Activated effector memory CD4-positive, alpha-beta T cell treated with anti-CD3 and anti-CD28 coated beads, Interleukin-2, amount 50 U/mL, for 16 hours (primary cell): ENCODE results near the gene PRSS12.

ENCODE experiments used
- DNase-seq: peaks from one replicate; pipeline ENCODE4 v3.0.0-alpha.2; 2020

PRSS12 gene

DNA sequence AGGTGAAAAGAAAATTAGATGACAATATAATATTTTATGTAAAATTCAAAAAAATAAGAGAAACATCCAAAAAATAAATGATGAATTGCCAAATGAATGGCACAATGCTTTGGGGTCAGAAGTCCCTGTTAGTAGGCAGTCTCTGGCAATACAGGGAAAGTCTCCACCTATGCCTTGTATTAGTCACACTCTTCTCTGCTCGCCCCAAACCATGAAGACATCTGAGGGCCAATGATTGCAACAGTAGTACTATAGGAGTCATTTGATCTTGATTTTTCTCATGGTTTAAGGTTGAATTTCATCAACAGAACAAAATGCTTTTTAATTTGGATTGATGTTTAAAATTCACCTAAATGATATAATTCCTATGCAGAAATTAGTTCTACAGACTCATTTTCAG, 3.9 kb upstream of the PRSS12 start:
- no peak for DNase-seq

DNA sequence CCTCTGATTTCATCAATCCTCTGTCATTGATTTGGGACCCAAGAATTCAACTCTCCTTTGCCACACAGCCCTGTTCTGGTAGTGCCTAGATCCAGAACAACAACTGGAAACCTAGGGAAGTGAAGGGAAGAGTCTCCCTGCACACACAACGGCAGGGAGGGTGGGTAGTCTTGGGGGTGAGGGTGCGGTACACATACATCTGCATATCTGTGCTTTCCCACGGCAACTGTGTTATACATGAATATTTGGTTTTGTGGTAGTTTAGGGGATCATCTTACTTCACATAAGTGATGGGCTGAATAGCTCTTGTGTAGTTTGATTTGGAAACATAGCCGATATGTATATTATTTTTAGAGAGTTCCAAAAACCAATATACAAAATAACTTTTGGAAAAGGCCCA, 3.3 kb upstream of the PRSS12 start:
- no peak for DNase-seq

DNA sequence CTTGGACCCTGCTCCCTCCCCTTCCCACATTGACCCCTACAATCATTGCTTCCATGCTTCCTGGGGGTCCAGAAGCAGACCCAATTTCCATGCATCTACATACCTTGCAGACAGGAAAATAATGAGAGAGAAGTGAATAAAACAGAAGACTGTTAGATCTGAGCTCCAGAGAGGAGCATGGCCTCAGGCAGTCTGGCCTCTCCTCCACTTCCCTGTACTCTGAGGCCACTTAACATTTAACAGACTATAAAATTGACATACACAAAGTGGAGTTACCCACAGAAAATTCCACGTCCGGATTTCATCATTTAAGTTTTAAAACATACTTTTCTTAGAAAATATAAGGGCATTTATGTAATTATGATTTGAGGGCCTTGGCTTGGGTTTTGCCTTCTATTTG, 2.1 kb upstream of the PRSS12 start:
- DNase-seq = no peak

DNA sequence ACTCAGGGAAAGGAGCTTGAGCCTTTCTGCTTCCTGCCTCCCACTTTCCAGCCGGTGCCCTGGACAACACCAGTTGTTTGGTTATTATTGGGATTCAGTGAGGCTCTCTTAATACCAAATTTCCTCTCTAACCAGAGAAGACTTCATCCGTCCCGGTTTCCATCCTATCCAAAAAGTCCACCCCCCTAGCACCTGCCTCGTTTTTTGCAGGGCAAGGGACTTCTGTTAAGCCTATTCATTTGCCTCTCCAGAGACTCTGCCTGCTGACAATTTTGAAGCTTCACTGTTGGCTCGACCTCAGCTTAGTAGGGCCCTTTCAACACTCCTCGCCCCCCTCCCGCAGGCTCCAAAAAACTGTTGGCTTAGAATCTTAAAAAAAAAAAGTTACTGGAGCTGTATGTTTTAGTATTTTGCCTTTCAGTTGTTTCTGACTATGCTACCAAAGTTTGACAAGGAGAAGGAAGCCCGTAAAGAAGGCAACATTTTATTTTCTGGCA, 779 bp upstream of the PRSS12 start:
- no peak for DNase-seq

DNA sequence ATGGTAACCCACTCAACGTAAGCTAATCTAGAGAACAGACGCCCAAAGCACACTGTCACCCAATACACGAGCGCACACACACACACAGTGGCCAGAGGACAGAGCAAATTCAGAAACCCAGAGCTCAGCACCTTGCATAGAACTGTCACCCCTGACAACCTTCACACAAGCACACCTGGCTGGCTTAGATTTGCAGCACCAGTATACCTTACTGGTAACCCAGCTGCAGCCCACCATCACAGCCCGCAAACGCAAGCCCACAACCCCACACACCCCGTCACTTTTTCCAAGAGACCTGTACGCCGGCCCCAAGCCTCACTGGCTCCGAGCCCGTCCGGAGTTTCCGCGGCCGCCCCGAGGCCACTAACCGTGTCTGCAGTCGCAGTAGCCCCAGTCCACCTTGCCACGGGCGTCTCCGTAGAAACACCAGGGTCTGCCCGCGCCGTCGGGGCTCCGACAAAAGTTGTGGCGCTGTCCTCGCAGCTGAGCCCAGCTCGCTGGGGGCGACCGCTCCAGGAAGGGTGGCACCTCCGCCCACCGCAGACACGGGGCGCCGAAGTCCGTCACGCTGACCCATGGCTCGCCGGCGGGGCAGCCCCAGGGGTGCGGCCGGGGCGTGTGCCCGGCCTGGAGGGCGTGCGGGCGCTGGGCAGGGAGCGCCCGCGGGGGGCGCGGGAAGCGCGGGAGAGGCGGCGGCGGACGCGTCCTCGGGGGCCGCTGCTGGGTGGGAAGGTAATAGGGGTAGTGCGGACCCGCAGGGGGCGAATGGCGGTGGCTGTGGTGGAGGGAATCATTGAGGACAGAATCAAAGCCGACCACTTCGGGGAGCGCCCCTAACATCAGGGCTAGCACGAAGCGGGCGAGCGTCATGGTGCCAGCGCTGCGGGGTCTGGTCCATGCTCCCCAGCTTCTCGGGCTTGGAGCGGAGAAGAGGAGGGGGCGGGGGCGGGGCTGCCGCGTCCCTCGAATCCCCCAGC, 664 bp downstream of the PRSS12 start:
- no peak for DNase-seq

DNA sequence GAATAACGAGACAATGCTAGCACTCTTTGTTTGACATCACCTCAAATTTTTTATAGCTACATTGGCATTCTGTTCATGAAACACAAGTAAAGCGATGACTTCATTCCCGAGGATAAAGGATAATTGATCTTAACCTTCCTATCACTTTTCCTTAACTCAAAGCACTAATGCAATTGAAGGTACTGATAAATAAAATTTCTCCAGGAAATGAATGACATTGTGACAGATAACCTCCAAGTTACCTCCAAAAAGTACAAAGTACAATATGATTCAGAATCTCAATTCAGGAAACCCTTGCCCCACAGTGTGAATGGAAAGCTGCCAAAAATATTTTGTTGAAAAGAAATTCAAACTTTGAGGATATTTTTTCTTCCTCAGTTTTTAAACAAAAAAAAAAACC, 1.8 kb downstream of the PRSS12 start:
- no peak for DNase-seq

DNA sequence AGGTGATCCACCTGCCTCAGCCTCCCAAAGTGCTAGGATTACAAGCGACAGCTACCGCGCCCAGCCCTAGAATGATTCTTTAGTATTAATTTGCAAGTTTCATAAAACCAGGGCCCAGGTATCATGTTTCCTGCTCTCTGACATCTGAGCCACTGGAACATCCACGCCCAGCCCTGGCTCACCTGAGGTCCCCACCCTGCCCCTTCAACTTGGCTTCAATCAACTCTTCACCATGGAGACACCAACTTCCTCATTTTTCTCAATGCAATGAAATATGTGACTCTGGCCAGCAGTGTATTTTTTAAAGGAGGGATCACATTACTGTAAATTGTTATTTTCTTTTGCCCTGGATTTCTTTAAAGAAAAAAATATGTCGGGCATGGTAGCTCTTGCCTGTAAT, 3.9 kb downstream of the PRSS12 start:
- DNase-seq = no peak

DNA sequence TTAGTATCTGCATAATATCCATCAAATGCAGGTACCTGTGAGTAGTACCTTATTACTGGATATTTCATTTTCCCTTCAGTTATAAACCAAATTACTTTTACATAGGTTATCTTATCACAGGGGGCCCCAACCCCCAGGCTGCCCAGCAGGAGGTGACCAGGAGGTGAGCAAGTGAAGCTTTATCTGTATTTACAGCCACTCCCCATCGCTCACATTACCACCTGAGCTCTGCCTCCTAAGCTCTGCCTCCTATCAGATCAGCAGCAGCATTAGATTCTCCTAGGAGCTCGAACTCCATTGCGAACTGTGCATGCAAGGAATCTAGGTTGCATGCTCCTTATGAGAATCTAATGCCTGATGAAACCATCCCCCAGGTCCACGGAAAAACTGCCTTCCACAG, 6.3 kb downstream of the PRSS12 start:
- DNase-seq = no peak

DNA sequence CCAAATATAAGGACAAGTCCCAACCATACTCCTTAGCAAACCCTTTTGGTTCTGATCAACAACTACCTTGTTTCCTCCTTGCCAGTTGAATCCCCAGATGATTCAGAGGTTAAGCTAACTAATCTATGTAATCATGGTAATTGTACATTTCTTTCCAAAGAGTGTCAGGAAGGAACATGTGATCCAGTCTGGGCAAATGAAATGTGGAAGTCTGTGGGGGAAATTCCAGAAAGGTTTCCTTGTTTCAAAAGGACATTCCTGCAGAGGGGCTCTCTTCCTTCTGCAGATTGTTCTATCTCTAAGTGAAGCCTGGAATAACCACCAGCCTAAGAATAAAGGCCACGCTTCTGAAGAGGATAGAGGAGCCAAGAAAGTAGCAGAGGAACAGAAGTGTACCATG, 7.0 kb downstream of the PRSS12 start:
- DNase-seq = no peak

DNA sequence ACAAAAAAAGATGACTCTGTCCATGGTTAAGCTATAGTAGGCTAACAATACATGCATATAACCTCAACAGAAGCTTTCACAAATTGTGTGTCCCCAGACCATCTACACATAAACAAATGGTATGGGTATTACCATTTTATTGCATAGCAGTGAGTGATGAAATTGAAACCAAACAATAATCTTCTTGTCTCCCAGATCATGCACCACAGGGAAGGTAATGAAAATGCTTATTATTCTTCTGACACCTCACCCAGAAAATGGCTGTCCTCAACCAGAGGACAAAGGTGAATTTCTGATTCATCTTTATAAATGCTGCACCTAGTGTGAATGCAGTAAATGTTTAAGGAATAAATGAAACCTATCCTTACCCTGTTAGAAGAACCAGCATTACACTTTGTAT, 8.0 kb downstream of the PRSS12 start:
- no peak for DNase-seq

DNA sequence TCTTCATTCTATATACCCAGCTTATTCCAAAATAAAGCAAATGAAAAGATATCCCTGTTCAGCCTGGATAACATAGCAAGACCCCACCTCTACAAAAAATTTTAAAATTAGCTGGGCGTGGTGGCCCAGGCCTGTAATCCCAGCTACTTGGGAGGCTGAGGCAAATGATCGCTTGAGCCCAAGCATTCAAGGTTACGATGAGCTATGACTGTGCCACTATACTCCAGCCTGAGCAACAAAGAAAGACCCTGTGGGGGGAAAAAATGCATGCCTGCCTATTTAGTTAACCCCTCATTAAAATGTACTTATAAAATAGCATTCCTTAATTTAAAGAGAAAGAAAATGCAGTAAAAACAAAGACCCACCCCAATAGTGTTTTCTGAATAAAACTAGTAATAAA, 9.3 kb downstream of the PRSS12 start:
- DNase-seq = no peak

DNA sequence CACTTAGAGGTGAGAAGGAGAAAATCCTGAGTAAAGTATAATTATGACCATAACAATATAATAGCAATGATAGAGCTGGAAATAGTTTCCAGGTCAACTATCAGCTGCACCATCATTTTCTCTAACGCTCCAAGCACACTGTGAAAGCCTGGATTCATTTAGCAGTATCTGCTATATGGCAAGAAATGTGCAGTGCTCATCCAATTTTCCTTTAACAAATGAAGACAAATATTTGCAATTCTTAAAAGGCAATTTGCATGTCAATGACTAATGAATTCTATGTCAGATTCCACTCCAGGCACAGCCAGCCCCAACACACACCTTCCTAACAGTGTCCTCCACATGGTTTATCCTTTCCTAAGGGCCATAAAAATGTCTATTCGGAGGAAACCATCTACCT, 12.7 kb downstream of the PRSS12 start:
- DNase-seq = no peak

DNA sequence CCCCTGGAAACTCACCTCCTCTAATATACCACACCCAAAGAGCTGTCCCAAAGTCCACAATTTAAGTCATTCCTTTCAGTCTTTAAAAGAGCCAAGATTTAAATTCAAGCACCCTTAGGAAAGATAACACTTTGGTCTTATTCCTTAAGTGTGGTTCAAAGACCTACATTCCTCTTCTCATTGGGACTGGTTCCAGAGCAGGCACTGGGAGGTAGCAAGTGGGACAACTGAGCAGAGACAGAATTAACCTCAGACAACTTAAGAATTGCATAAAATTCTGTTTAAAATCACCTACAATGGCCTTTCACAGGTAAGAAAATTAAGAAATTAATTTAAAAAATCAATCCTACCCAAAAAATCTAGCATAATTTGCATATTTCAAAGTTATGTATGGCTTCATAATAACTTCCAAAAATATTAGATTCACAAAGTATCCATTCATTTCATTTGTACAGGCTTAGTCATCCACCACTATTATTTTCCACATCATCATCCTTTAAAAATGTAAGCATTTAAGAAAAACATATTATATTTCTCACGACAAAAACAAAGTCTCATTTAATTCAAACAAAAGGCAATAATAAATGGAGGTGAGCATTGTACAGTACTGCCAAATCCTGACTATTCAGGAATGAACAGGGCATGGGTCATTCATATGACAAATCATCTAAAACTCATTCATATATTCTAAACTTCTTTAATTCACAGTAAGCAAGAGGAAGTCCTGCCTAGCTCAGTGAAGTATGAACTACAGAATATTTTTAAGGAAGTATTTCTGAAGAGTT, 13.6 kb downstream of the PRSS12 start:
- DNase-seq = no peak

DNA sequence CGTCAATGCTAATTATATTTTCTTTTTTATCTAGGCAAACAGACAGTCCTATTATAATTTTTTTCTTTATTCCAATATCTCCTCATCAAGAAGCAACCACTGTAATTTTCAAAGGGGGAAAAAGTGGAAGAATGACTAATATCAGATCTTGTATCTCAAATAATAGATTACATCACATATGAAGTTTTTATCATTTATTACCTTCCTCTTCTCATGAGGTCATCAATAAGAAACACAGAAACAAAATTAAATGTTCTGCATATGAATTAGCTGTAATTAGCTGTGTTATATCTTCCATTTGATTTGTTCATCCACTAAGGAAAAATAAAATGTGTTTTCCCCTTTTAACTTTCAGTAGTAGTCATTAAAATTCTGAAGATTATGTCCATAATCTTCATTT, 14.3 kb downstream of the PRSS12 start:
- no peak for DNase-seq

DNA sequence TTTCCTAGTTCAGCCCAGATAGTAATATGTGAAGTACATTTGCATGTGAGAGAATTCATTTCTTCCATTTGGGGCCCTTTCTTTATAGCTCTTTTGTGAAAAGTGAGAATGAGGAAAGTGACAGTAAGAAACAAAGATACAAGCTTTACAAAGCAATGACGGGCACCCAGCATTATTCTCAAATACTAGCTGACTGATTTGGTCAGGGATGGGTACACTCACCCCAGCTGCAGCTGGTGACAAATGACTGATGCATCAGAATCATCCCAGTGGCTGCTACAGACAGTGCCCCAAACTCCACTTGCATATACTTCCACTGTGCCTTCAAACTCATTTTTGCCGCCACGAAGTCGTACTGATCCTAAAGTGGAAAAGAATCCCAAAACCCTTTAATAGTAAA, 14.8 kb downstream of the PRSS12 start:
- no peak for DNase-seq

DNA sequence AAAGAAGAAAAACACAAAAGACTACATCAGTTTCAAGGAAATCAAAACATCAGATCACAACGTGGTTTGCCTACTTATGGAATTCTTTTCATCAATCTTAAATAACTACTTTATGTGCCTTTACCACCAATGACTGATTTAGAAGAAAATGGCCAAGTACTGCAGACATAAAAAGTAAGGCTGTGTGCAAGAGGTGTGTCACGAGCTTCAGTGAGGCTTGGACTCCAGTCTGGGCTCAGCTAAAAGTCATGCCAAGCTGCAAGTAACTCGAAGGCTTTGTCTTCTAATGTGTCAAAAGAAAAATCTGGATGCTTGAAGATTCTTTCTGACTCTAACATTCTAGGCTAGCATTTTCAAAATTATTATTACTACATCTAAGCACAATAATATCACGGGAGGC, 17.0 kb downstream of the PRSS12 start:
- DNase-seq = no peak

DNA sequence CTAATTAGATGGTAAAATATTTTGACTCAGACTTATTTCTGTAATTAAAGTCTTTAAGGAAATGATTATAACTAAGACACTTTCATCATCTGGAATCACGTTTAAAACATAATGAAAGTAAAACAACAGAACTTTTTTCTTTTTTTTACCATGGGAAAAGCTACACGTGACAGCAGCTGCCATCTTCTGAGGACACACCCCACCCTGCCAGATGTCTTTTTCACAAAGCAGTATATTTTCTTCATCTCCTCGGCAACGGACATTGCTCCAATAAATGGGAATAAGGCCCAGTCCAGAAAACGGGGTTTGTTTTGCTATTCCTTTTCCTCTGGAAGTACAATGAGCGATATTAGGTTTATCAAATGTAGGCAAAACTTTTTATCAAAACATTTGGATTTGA, 17.5 kb downstream of the PRSS12 start:
- no peak for DNase-seq

DNA sequence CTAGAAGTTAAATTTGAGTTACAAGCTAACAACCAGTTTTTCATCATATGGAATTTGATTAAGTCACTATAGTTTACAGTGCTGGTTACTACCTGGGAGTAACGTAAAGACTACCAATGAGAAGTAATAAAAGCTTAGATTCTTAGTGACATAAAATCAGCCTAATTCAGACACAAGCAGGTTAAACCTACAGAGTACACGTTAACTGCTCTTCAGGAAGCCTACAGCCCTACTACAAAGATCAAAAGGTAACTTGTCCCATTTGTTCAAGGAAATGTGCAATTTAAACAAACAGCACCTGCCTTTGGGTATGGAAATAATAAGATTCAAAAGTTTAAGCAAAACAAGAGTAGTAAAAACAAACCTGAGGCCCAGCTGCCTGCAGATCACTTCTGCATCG, 21.5 kb downstream of the PRSS12 start:
- DNase-seq = no peak

DNA sequence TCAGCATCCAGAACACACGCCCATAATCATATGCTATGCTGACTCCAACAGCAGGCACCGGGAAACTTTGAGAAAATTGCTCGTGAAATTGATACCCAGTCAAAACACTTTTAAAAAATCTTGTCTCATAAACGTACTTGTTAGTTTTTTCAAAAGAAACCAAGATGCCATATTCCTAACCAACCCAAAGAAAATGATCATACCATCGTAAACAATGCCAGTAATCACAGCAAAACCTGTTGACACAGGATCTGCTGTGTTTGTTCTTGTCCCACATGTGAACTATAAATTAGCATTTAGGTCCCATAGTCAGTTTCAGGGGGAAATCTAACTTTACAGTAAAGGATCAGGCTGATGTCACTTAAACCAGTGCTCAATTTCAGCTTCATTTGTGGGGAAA, 23.0 kb downstream of the PRSS12 start:
- DNase-seq = no peak

DNA sequence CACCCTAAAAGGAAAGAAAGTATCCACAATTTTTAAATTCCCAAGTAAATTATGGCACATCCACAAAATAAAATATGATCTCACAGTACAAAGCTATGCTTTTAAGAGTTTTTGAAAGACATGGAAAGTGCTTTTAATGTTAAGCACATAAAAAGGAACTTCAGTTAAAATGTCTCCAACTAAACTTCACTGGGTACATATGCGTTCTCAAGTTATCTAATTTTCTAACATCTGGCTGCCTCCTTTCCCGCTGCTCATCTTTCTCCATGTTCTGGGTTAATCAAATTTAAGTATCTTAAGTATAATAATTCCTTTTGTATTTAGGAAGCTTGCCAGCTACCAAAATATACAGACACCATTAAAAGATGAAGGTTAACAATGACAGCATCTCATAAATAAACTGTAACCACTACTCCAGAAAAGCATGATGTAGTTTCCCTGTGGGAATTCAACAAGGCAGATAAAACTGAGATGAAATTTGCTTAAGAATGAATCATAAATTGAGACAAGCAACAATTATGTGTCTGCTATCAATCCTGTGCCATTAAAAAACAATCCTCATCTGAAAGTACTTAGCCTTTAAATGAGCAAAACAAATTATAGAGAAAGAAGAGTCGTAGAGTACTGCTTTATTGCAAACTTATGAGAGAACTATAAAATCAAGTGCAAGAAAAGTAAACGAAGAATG, 25.1 kb downstream of the PRSS12 start:
- no peak for DNase-seq

DNA sequence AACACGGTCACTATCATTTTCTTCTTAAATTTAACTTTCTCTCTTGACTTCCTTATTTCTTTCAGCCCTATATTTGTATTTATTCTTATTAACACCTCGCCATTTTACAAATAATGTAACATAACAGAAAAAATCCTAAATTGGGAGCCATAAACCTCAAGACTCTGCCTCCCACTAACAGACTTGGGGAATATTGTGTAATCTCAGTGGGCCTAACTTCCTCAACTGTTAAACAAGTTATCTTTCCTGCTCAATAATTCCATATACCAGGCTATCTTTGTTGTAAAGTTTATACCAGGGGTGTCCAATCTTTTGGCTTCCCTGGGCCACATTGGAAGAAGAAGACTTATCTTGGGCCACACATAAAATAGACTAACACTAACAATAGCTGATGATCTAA, 26.2 kb downstream of the PRSS12 start:
- DNase-seq = no peak

DNA sequence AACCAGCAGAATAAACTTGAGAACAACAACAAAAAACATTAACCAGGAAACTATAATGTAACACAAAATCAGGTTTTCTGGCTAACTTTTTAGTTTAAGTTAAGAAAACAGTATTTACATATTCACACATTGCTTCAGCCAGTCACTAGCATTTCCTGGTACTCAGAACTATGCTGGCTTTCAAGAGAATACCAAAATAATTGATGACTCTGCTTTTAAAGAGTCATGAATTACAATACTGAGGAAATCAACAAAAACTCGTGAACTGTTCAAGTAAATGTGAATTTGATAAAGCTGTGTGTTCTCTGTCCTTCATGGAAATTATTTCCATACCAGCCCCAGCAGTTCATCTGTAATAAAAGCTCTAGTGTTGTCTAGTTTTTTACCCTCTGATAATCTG, 27.4 kb downstream of the PRSS12 start:
- no peak for DNase-seq

DNA sequence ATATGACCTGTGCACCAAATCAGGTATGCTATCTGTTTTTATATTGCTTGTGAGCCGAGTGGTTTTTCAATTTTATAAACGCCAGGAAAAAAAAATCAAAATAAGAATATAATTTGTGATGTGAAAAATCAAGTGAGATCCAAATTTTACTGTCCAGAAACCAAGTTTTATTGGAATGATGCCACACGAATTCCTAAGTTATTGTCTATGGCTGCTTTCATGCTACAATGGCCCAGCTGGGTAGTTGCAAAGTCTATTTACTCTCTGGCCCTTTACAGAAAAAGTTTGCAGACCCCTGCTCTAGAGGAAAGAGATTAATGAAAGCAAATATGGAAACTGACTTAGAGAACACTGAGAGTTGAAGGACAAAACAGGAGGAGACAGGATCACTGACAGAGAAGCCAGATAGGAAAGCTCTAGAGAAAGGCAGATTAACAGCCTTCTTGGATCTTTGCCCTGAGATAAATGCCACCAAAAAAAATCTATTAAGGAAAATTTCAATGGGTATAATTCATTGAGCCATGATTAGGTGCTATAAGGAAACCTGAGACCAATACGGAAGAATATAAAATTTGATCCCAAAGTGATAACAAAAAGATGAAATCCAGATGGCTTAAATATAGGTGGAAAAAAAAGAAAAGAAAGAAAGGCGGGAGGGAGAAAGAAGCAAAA, 29.8 kb downstream of the PRSS12 start:
- DNase-seq = no peak
